NOMO-1 (cell line): ENCODE results near the gene ORC4.

Experiments
- DNase-seq, 2 experiments: peaks; one replicate each; lab custom pipeline; 2025; ENCODE audit not compliant: unreplicated experiment in 2 of 2; lab: John Stamatoyannopoulos, UW

Gene ORC4

GRCh38 chr2:147937744-147938349, 82.7 kb downstream of the ORC4 start:
- peak in 1 of 2 experiments; percentile 21 for DNase-seq

GRCh38 chr2:147934881-147935620, 85.5 kb downstream of the ORC4 start:
- no peak for DNase-seq

GRCh38 chr2:147933931-147934330, 86.6 kb downstream of the ORC4 start:
- no peak for DNase-seq

GRCh38 chr2:147927053-147927588, 93.4 kb downstream of the ORC4 start:
- DNase-seq = no peak

GRCh38 chr2:147925886-147926285, 94.7 kb downstream of the ORC4 start:
- no peak for DNase-seq

GRCh38 chr2:147924647-147925046, 95.9 kb downstream of the ORC4 start:
- DNase-seq = no peak

GRCh38 chr2:147923846-147924245, 96.7 kb downstream of the ORC4 start:
- DNase-seq = no peak

- no peak for DNase-seq
Measured at GRCh38 chr2:147917161-147917560, 103.4 kb downstream of the ORC4 start.

GRCh38 chr2:147916723-147917122, 103.8 kb downstream of the ORC4 start:
- peak in 1 of 2 experiments; percentile 21 for DNase-seq

- DNase-seq = no peak
Measured at GRCh38 chr2:147916067-147916466, 104.5 kb downstream of the ORC4 start.

- DNase-seq = peak in 1 of 2 experiments; percentile 8
Measured at GRCh38 chr2:147913701-147914480, 106.6 kb downstream of the ORC4 start.

- DNase-seq = peak; percentile 10 to 63
Measured at GRCh38 chr2:147910990-147911473, 109.5 kb downstream of the ORC4 start.

- no peak for DNase-seq
Measured at GRCh38 chr2:147909178-147909577, 111.4 kb downstream of the ORC4 start.

GRCh38 chr2:147904051-147904450, 116.5 kb downstream of the ORC4 start:
- no peak for DNase-seq

GRCh38 chr2:147888680-147889079, 131.9 kb downstream of the ORC4 start:
- no peak for DNase-seq

GRCh38 chr2:147886136-147886535, 134.4 kb downstream of the ORC4 start:
- no peak for DNase-seq

GRCh38 chr2:147884830-147885229, 135.7 kb downstream of the ORC4 start:
- no peak for DNase-seq

- DNase-seq = no peak
Measured at GRCh38 chr2:147882631-147883030, 137.9 kb downstream of the ORC4 start.
